ELR (cell line): ENCODE measurements around the gene CALN1.

Source experiments
- DNase-seq: peaks from one replicate; pipeline ENCODE4 v3.0.0-alpha.2; 2015; ENCODE audit warnings: low read depth

Gene CALN1

DNA sequence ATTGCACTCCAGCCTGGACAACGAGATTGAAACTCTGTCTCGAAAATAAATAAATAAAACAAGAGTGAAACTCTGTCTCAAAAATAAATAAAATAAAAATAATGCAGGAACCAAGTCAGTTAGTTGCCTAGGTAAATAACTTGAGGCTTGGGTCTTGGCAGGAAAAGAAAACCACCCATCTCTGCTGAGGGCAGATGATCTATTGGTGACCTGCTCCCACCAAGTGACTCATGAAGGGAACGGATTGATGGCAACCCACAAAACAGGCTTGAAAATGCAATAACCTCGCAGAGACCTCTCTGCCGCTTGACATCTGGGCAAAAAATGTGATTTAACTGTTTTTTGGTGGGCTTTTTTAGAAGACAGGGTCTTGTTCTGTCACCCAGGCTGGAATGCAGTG lies 86.6 kb downstream of the CALN1 start:
- DNase-seq, result no peak

DNA sequence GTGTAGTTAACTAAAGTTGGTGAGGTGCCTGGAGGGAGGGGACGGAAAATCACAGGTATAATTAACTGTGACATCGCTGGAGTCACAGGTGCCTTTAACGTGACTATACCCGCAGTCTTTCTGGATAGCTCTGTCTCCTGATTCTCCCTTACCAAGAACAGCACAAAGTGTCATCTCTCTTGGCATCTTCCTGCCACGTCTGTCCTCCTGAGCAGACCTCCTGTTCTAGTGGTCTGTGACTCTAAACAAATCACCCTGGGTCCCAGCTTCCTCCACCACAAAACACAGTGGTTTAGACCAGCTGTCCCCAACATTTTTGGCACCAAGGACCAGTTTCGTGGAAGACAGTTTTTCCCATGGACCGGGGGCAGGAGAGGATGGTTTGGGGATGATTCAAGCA lies 90.5 kb downstream of the CALN1 start:
- no peak for DNase-seq

DNA sequence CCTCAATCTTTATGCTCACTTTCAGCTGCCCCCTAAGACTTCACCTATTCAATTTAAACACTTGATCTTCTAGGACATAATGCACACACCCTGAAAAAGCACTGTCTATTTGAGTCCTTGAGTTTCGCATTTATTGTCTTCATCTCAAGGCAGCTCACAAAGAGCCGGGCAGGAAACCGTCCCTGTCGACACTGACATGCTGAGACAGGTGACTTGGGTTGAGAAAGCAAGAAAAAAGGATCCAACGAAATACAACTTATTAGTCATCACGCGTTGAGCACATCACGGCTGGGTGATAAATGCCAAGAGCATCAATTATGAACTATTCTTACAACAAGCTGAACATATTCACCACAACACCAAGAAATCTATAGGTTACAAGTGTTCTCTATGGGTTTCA lies 91.1 kb downstream of the CALN1 start:
- DNase-seq, result no peak

DNA sequence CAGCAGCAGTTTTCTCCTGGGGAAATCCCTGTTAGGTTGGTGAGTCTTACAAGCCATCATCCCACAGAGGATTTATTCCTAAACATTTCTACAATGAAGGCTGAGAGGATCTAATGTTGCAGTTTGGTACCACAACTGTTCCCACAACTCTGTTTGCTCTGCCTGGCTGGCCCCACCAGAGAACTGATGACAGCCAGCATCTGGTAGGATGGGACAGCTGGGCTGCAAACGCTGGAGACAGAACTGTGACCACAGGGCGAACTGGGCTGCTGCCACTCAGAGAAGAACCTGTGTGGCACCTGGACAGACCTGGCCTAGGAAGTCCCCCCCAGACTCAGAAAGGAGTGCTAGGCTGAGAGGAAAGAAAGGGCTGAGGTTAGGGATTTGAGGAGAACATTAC lies 94.8 kb downstream of the CALN1 start:
- DNase-seq, result no peak

DNA sequence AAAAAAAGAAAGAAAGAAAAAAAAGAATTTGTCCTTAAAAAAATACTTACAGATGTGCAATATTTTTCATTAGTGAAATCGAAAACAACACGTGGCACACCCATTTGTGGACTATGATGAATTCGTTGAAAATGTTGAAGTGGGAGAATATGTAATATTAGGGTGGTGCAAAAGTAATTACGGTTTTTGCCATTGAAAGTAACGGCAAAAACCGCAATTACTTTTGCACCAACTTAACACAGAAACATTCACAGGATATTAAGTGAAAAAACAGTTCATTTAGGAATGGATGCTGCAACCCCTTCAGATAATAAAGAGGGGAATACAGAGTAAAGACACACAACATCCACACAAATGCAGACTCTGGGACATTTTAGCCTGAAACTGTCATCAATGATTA lies 96.0 kb downstream of the CALN1 start:
- DNase-seq, result no peak

DNA sequence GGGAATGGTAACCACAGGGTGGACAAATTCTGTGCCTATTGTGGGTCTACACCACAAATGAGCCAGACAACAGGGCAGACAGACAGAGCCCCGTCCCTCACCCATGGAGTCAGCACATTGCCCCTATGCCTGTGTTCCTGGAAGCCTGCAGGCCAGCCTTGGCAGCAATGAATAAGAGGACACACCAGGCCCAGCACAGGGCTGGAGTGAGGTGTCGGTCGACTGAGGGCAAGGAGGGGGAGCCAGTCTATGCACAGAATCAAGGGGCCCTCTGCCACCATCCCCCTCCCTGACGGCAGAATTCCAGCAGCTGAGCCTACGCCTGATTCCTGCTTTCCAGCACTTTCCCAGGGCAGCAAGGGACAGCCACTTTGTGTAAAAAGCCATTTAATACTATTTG lies 98.2 kb downstream of the CALN1 start:
- no peak for DNase-seq

DNA sequence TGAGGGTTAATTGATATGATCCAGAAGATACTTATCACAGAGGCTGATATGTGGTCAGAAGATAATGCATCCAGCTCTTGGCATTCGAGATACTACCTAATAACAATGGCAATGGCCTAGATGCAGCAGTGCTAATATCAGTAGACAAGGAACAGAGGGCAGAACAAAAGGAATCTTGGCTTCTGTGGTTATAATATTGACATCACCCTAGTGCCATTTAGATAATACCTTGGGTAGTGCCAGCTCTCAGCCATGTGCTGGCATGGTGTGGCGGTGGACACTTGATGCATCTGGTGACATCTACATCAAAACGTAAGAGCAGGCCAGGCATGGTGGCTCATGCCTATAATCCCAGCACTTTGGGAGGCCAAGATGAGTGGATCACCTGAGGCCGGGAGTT lies 101.8 kb downstream of the CALN1 start:
- no peak for DNase-seq

DNA sequence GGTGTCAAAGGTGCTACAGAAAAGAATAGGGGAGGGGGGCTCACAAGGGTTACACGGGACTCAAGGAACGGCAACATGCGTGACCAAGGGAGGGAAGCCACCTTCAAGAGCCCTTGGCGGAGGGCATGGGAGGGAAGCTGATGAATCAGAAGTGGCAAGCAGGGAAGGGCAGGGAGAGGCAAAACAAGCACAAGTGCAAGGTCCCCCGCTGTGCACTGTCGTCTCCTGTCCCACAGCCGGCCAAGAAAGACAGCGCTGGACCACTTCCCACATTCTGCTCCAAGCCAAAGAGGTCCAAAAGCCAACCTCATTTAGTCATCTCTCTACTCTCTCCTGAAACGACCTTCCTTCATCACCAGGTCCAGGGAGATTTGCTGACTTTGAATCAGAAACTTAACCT lies 102.7 kb downstream of the CALN1 start:
- DNase-seq, result no peak

DNA sequence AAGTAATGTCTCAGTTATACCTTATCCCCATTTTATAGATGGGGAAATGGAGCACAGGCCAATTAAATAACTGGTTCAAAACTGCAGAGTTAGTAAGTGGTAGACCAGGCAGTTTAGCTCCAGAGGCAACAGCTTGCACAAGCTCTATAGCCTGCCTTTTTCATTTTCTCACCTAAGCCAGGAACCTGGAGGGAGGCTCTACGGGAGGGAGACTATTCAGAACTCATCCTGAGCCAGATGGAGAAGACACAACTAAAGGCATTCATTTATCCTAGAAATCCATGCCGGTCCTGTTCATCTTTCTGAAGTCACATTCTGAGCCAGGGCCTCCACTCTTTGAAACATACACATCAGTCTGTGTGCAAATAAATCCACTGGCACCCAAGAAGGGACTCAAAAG lies 103.2 kb downstream of the CALN1 start:
- no peak for DNase-seq

DNA sequence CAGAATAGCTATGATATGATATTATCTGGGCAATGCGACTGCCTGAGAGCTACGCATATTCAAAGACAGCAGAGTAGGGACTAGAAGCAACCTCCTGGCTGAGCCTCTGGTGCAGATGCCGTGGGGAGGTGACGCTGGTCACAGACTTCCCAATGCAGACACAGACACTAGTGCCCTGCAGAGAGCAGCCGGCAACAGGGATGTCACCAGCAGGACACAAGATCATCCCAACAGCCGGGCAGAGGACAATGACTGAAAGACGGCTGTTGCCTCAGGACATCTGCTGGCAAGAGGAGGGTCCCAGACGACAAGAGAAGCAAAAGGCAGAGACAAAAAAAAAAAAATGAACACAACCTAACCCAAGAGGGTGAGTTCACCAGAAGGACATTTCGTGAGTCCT lies 104.6 kb downstream of the CALN1 start:
- no peak for DNase-seq

DNA sequence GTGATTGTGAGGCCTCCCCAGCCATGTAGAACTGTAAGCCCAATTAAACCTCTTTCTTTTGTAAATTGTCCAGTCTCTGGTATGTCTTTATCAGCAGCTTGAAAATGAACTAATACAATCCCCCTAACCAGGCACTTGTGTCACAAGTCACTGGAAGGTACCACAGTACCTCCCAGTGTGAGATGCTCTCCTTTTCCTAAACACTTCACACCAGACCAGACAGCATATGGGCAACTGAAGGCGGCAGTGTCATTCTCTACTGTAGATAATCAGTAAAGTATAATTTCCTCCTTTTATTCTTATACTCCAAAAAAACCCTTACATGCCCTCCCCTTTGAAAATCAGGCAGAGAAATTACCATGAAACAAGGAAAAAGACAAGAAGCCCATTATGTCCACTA lies 113.2 kb downstream of the CALN1 start:
- no peak for DNase-seq

DNA sequence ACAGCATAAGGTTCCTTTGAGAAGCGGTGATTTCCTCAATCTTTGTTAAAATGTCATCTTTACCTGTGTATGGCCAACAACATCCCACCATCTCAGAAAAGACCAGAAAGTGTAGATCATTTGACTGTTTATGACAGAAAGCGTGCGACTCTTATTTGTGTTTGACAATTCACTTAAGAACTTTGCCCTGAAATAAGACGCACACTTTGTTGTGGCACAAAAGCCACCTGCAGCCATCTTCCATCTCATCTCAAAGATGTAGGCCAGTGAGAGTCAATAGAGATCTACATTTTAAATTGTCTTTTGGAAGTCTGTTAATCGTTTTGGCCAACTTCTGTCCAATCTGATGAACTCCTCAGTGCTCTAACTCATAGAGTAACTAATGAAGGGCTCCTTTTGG lies 114.0 kb downstream of the CALN1 start:
- no peak for DNase-seq

DNA sequence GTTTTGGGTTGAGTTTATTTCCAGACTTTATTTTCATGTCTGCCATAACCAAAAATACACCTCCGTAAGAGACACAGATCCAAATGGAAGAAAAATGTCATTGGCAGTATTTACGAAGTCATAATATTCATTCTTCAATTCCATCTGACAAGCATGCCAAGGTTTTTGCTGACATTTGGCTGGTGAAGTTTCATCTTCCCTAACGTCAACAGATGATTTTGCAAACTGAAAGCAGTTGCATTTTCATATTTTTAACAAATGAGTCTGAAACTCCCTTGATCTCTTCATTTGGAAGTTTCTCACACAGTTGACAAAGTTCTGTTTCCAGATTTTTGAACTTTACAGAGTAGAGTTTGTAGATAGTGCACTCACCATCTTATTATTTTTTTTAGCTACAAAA lies 114.5 kb downstream of the CALN1 start:
- no peak for DNase-seq

DNA sequence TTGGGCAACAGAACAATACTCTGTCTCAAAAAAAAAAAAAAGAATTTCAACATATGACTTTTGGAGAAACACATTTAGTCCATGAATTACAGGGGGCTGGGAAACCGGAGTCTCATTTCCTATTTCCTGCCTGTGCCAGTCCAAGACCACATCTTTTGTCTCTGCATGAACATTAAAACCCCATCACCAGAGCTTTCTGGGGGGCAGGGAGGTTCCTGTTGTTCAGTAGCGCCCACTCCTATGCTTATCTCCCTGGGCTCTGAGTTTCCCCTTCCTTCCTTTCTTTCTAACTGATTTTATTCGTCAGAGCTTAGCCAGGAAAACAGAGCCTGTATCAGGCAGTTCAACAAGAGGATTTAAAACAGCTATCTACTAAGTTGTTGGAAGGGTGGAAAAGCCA lies 119.3 kb downstream of the CALN1 start:
- DNase-seq, result no peak

DNA sequence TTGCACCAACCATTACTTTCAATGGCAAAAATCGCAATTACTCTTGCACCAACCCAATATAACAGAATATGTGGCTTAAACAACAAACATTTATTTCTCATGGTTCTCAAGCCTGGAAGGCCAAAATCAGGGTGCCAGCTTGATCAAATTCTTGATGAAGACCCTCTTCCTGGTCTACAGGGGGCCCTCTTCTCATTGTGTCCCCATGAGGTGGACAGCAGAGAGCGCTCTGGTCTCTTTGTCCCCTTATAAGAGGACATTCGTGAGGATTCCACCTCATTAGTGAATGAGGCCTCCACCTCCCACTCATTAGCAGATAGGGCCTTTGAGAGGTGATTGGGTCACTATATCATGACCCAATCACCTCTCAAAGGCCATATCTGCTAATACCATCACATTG lies 120.0 kb downstream of the CALN1 start:
- DNase-seq, result no peak

DNA sequence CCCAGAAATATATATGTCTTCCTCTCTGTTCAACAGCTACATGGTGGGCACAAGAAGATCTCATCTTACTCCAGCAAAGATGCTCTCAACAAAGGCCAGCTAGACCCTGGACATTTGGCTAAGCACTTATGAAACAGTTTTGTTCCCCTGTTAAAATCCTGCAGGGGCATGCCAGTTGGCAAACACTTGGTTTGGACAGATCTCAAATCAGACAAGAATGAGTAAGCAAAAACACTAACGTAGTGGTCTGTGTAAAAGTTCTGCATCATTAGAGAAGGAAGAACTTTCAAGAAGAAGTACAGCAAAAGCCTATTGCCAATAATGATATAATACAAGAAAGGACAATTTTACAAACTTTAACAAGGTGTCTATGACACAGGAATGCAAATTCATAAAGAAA lies 125.6 kb downstream of the CALN1 start:
- no peak for DNase-seq

DNA sequence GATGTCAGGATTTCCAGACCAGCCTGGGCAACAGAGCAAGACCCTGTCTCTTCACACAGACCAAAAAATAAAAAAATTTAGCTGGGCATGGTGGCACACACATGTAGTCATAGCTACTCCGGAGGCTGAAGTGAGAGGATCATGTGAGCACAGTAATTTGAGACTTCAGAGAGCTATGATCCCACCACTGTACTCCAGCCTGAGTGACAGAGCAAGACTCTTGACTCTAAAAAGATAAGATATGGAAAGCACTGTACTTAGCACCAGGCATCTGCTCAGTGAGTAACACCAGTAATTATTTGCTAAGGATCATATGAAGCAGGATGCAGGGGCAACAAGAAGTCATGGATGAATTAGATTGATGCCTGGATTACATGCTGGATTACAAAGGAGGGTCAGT lies 128.8 kb downstream of the CALN1 start:
- no peak for DNase-seq

DNA sequence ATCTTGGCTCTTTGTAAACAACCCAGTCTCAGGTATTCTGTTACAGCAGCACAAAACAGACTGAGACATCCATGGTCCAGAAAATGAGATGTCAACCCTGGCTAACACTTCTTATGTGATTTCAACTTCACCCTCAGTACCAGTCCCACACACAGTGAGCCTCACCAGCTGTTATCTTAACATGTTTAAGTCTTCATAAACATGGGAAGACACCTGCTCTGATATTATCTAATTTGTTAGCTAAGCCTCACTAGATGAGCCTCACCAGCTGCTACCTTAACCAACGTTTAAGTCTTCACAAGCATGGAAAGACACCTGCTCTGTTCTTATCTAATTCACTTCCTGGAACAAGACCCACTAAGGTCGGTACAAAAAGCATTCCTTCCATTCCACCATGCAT lies 130.8 kb downstream of the CALN1 start:
- DNase-seq, result no peak

DNA sequence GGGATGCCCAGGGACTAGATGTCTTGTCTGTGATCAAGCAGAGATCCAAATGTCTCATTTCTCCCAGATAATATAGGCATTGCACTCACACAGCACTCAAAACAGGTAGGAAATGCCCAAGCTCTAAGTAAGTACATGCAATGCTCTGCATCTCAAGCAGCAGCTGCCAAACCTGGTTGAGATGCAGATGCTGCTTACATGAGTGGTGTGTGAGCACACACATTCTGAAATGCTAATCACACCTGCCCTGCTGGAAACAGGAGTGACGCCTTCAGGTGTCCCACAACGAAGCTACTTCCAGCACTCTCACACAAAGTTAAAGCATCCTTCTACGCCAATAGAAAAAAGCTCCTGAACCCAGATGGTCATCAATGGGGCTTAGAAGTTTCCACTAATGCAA lies 132.9 kb downstream of the CALN1 start:
- no peak for DNase-seq

DNA sequence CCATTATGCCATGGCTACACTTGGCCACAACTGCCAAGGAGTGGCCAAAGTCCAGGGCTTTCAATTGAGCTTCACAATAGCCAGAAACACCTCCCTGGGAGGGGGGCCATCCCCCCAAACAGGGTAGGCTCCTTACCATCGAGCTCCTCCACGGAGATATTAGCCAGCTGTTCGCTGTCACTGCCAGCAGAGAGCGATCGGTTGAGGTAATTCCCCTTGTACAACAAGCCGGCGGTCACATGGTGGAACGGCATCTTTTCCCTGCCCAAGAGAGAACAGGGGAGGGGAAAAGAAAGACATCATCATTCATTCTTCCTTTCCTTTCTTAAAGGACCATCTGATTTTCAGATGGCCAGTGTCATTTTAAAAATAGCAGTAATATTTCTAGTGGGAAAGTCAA lies 133.6 kb downstream of the CALN1 start:
- DNase-seq, result no peak

DNA sequence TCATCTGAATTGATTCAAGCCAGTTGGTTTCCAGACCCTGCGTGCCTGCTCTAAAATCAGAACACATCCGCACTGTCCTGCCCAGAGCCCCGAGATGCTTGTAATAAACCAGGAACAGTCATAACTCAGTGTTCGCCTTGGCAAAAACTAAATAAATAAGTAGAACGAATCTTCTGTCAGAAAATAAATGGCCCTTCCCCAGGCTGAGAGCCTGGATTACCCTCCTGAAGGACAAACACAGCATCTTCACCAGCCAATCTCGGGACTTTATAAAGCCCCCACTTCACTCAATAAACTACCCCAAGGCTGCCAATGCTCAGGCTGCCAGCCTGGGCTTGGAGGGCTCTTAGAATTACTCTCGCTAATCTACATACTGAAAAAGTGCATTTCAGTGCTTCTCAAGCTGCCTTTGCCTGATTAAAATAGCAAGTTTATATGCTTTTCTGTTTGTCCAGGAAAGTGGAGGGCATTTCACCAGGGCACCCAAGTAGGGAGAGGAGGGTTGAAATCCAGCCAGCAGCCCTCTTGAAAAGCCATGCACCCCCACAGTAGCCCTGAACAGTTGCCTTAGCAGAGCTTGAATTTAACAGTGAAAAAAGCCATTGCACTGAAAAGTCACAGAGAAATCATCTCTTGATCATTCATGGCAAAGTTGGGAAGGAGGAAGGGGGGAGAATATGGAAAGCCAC lies 136.6 kb downstream of the CALN1 start:
- no peak for DNase-seq

DNA sequence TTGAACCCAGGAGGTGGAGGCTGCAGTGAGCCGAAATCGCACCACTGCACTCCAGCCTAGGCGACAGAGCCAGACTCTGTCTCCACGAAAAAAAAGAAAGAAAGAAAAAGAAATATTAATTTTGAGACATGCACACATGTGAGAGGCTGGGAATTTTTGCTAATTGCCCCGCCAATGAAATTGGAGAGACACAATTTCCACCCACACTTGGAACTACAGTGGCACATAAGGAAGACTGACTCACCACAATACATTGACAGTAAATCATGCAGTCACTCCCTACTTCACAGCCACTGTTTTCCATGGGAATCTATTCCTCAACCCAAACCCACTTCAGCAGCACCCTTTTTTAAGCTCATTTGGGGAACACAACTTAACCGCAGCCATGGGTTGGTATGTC lies 139.7 kb downstream of the CALN1 start:
- no peak for DNase-seq

DNA sequence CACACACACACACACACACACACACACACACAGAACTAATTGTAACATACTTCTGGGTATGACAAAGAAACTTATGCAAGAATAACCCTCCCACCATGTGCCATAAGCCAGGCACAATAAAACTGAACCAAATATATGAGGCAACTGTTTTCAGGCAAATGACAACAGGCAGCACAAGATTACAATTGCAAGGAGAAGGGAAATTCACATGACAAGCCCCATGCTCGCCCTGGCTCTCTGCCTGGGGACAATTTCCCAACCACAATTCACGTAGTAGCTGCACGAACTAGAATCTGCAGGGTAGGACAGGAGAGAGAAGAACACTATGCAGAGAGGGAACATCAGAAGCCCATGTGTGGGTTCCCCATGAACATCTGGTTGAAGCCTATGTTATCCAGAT lies 143.3 kb downstream of the CALN1 start:
- DNase-seq, result no peak

DNA sequence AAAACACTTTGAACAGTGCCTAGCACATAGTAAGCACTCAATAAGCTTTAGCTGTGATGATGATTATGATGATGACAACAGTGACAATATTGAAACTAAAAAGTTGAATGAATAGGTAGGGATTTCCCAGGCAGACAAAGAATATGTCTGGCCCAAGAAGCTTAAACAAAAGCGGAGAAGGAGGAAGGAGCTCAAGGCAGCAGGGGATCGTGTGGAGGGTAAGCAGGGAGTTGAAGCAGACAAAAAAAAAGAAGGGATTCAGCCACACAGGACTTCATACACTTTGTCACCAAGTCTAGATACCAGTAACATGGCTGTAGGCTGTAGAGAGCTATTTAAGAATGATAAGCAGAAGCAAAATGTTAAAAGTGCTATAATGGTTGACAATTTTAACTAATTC lies 144.0 kb downstream of the CALN1 start:
- DNase-seq, result no peak

DNA sequence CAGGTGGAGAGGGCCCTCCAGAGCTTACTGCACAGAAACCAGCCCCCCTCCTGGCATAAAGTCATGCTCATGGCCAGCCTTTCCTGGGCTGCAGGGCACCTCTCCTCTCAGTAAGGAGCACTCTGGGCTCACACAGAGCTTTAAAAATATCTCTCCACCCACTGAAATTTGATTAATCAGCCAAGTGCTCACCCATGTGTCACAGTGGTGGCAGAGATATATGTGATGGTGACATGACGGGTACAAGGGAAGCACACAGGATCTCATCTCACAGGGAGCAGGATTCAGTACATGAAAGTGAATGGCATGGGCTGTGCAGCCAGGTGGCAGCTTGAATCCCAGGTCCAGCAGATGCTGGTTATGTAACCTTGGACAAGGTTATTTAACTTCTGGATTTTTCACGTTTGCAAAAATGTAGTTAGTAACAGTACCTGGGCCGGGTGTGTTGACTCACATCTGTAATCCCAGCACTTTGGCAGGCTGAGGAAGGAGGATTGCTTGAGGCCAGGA lies 144.8 kb downstream of the CALN1 start:
- no peak for DNase-seq
